Measurements from ENCODE around the gene SLC25A30. TPM values are rescaled to one million over a fixed set of nuclear protein-coding genes. Genes with fewer than 3 reads are reported as not detected.

Gene SLC25A30
- total and polyA plus RNA-seq, 8 donors = 2.9 to 51.9 (median 7.3) TPM

- TF ChIP-seq EP300 (IDR thresholded peaks at IDR 0.05) = no peak
- no peak for TF ChIP-seq CTCF (IDR thresholded peaks at IDR 0.05)
- no peak for TF ChIP-seq POLR2A (IDR thresholded peaks at IDR 0.05)
- TF ChIP-seq POLR2AphosphoS5 (IDR thresholded peaks at IDR 0.05) = no peak
Measured at GRCh38 chr13:45448965-45449559, 30.9 kb upstream of the SLC25A30 start.

DNA sequence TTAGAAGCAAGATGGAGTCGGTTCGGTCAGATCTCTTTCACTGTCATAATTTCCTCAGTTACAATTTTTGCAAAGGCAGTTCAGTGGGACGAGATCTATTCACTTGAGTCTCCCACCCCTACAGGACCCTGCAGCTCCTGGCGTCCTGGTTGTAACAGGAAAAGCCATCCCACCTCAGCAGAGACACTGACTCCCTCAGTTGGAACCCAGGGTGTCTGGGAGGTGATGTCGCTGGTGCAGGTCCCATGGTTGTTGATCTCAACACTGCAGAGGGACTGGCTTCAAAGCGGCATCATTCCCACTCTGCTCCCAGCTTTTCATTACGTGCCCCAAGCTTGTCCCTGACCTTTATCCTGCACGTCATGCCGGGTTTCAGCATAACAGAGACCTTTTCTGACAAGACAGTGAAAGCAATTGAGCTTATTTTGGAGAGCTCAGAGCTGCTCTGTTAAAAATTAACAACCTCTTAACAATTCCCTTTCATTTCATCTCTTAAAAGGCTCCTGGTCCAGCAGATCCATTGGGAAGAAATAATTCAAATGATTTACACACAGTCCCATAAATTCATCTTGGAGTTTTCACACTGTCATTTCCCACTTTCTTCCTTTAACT, 29.0 kb upstream of the SLC25A30 start:
- no peaks in the 10 kb centered on the region for H3K27me3 ChIP-seq
- H3K4me3 ChIP-seq = no peak overlapping the region
- TF ChIP-seq EP300 (IDR thresholded peaks at IDR 0.05) (no peak), CTCF (IDR thresholded peaks at IDR 0.05) (no peak), POLR2AphosphoS5 (IDR thresholded peaks at IDR 0.05) (no peak), POLR2A (IDR thresholded peaks at IDR 0.05) (no peak)
- 47 to 67% (median 58%) methylated on average over 9 of the region's 9 CpGs for WGBS, 5 donors
- no peak for DNase-seq
- no peaks in the 10 kb centered on the region for H3K9me3 ChIP-seq
- intact Hi-C loops (cut with DNase I; ENCODE audit: low total_unique reads) = no loop called here
- no peaks in the 10 kb centered on the region for H3K4me1 ChIP-seq
- no peak overlapping the region for H3K27ac ChIP-seq
- H3K36me3 ChIP-seq = no peaks in the 10 kb centered on the region

More at GRCh38 chr13:45448965-45449559, 30.9 kb upstream of the SLC25A30 start:
- intact Hi-C loops (cut with DNase I; ENCODE audit: low total_unique reads) = no loop called here
- Histone ChIP-seq H3K36me3 (no peaks in the 10 kb centered on the region), H3K4me3 (no peak overlapping the region), H3K9me3 (no peaks in the 10 kb centered on the region), H3K27me3 (no peaks in the 10 kb centered on the region), H3K4me1 (no peaks in the 10 kb centered on the region), H3K27ac (no peak overlapping the region)
- no peak for DNase-seq
- 89 to 100% (median 92%) methylated on average over 1 of the region's 1 CpG for WGBS, 5 donors

DNA sequence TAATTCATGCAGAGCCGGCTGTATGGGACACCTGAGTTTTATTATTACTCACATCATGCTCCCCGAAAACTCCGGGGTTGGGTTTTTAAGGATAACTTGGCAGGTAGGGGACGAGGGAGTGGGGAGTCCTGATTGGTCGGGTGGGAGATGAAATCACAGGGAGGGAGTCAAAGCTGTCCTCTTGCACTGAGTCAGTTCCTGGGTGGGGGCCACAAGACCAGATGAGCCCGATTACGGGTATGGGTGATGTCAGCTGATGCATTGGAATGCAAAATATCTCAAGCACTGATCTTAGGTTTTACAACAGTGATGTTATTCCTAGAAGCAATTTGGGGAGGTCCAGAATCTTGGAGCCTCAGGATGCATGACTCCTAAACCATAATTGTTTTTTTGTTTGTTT, 28.0 kb upstream of the SLC25A30 start:
- H3K36me3 ChIP-seq = no peaks in the 10 kb centered on the region
- no peak overlapping the region for H3K4me3 ChIP-seq
- H3K4me1 ChIP-seq = peaks cover 0 to 7% (median 0%) of the 10 kb centered on the region in 4 donors
- H3K27ac ChIP-seq = no peak overlapping the region
- H3K27me3 ChIP-seq = no peaks in the 10 kb centered on the region
- WGBS, 5 donors = 85 to 90% (median 86%) methylated on average over 7 of the region's 7 CpGs
- DNase-seq = no peak
- no peaks in the 10 kb centered on the region for H3K9me3 ChIP-seq
- no peak for TF ChIP-seq CTCF (IDR thresholded peaks at IDR 0.05)
- TF ChIP-seq POLR2AphosphoS5 (IDR thresholded peaks at IDR 0.05) = no peak
- no peak for TF ChIP-seq POLR2A (IDR thresholded peaks at IDR 0.05)
- no peak for TF ChIP-seq EP300 (IDR thresholded peaks at IDR 0.05)
- intact Hi-C loops (cut with DNase I; ENCODE audit: low total_unique reads) = no loop called here

DNA sequence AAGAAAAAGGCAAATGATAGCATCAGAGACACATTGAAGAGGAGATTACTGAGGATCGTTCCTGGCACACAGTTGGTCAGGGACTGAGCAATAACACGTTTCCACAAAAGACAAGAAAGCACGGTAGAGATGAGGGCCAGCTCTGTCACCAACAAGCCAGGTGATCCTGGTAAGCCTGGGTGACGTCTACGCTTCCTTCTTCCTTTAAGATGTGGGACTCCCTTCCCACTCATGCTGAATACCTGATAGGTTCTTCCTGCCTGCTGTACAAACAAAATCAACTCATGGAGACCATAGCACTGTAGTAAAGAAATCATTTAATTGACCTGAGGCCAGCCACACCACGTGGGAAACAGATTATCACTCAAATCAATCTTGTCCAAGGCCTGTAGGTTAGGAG, 26.9 kb upstream of the SLC25A30 start:
- H3K9me3 ChIP-seq = no peaks in the 10 kb centered on the region
- no peak for TF ChIP-seq POLR2A (IDR thresholded peaks at IDR 0.05)
- TF ChIP-seq EP300 (IDR thresholded peaks at IDR 0.05) = no peak
- no peak for TF ChIP-seq CTCF (IDR thresholded peaks at IDR 0.05)
- no peak for TF ChIP-seq POLR2AphosphoS5 (IDR thresholded peaks at IDR 0.05)
- intact Hi-C loops (cut with DNase I; ENCODE audit: low total_unique reads) = no loop called here
- no peak for DNase-seq
- no peak overlapping the region for H3K27ac ChIP-seq
- H3K27me3 ChIP-seq = no peaks in the 10 kb centered on the region
- H3K4me3 ChIP-seq = no peak overlapping the region
- peaks cover 0 to 15% (median 6%) of the 10 kb centered on the region in 4 donors for H3K4me1 ChIP-seq
- WGBS, 5 donors = 71 to 80% (median 78%) methylated on average over 6 of the region's 6 CpGs
- no peaks in the 10 kb centered on the region for H3K36me3 ChIP-seq

Measured in stomach (tissue), 9 donors.